MCF 10A (cell line): Measurements from ENCODE around the gene CTSZ. TPM values are rescaled to one million over a fixed set of nuclear protein-coding genes. Genes with fewer than 3 reads are reported as not detected.

Source experiments
- BruUV-seq: library from RNA; stranded (reverse); fragments of 400-500 nt; replicated peaks from 2 replicates; lab custom pipeline; 2021; lab: Mats Ljungman, UMichigan
- CTCF ChIA-PET: fragments of 300-600 bp; sonication (Branson Sonifier 250); formaldehyde crosslinking; extraction: SDS; loops from one replicate; lab custom pipeline; 2021; ENCODE audit warnings: antibody characterized with exemption, inconsistent platforms; lab: Yijun Ruan, JAX
- POLR2A ChIA-PET: fragments of 300-600, 350-650 bp; sonication (Branson Sonifier 250); formaldehyde crosslinking; extraction: SDS; loops from one replicate; lab custom pipeline; 2020; ENCODE audit warnings: antibody characterized with exemption, inconsistent platforms; lab: Yijun Ruan, JAX
- DNase-seq: peaks from one replicate; pipeline ENCODE4 v3.0.0-alpha.2; 2018; ENCODE audit not compliant: unreplicated experiment
- H3K27ac Mint-ChIP-seq: one replicate; pipeline ENCODE4 v1.8.0; 2022; ENCODE audit warnings: mild to moderate bottlenecking, low read depth, mixed read lengths; ENCODE audit not compliant: unreplicated experiment
- H3K27me3 Mint-ChIP-seq: one replicate; pipeline ENCODE4 v1.8.0; 2022; ENCODE audit warnings: mixed read lengths; ENCODE audit not compliant: insufficient read depth, unreplicated experiment
- H3K36me3 Mint-ChIP-seq: one replicate; pipeline ENCODE4 v1.8.0; 2022; ENCODE audit warnings: mild to moderate bottlenecking, moderate library complexity, mixed read lengths; ENCODE audit not compliant: insufficient read depth, unreplicated experiment
- H3K4me1 Mint-ChIP-seq: one replicate; pipeline ENCODE4 v1.8.0; 2022; ENCODE audit warnings: mixed read lengths; ENCODE audit not compliant: insufficient read depth, unreplicated experiment
- H3K4me3 Mint-ChIP-seq: one replicate; pipeline ENCODE4 v1.8.0; 2022; ENCODE audit warnings: mild to moderate bottlenecking, moderate library complexity, mixed read lengths; ENCODE audit not compliant: unreplicated experiment
- H3K9me3 Mint-ChIP-seq: one replicate; pipeline ENCODE4 v1.8.0; 2022; ENCODE audit warnings: mixed read lengths; ENCODE audit not compliant: unreplicated experiment
- CTCF ChIP-seq: fragments of 200-600 bp; IDR thresholded peaks from one replicate; pipeline ENCODE4 v1.8.0; 2022; ENCODE audit warnings: antibody characterized with exemption, mild to moderate bottlenecking; ENCODE audit not compliant: unreplicated experiment
- intact Hi-C: fragments of 100-400 bp; cut with micrococcal nuclease; formaldehyde crosslinking; loops from 2 replicates; pipeline ENCODE4 v1.14.1; 2022
- total RNA-seq: library from RNA; stranded (reverse); gene quantifications from 2 replicates; pipeline ENCODE4 v1.2.3, GENCODE V29; 2022

Gene CTSZ
- total RNA-seq, 1 experiment from 2014 or later: 96.6 TPM

DNA sequence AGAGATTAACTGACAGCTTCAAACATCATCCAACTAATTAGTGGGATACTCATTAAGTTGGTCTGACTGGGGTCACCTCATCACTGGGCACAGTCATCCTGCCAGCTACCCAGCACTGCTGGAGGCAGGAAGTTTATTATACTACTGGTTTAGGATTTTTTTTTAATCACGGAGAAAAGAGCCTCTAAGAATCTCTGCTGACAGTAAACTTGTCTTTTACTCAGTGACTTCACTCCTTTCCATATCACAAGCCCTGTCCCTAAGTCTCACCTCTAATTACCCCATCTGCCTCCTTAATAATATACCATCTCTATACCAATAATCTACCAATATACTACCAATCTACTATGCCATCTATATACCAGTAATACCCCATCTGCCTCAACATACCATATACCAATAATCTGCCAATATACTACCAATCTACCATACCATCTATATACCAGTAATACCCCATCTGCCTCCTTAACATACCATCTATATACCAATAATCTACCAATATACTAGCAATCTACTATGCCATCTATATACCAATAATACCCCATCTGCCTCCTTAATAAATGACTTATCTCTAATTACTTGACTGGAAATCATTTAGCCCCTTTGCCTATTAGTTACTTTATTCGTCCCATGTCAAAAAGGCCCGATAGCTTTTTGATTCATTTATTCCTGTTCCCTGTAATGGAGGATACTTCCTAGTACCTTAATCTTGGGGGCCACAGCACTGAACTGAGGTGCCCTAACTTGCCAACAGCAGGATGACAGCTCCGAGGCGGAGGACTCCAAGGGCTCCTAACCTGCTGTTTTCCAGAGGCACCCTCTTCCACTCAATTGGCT lies 20.1 kb upstream of the CTSZ start:
- H3K36me3 Mint-ChIP-seq: peaks cover 94% of the 10 kb centered on the region
- ChIA-PET CTCF (no interaction called here), POLR2A (interaction anchor here (0.6 to 0.9 kb wide), 4 partner anchors 9 to 375 kb away, joined by 3 to 5 read pairs (median 4); no protein-coding TSS in a partner anchor)
- intact Hi-C loops: no loop called here
- BruUV-seq: no TSS peak
- H3K27me3 Mint-ChIP-seq: no peaks in the 10 kb centered on the region
- H3K9me3 Mint-ChIP-seq: no peaks in the 10 kb centered on the region
- H3K4me1 Mint-ChIP-seq: peaks cover 41% of the 10 kb centered on the region
- no peak overlapping the region for H3K4me3 Mint-ChIP-seq
- TF ChIP-seq CTCF: no peak
- H3K27ac Mint-ChIP-seq: no peak overlapping the region
- DNase-seq: no peak

DNA sequence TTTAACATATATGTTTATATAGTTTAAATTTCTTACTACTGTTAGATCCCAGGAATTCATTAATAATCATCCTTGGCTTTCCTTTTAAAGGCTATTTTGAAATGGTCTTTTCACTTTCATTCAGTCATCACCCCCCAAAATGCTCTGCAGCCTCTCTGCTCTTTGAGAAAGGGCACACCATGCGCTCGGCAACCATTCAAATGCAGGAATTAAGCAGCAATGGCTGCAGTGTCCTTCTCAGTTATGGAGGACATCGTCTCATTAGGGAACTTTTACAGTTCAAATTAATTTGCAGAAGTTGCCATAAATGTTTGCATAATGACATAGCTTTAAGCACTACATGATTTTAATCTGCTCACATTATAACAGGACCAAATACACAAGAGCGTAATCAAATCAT lies 18.5 kb upstream of the CTSZ start:
- ChIA-PET POLR2A (interaction anchor here (0.7 to 1.0 kb wide), 2 partner anchors 15 to 37 kb away, joined by 3 to 4 read pairs; no protein-coding TSS in a partner anchor), CTCF (no interaction called here)
- no peak overlapping the region for H3K27ac Mint-ChIP-seq
- H3K4me1 Mint-ChIP-seq: peaks cover 45% of the 10 kb centered on the region
- no peak for DNase-seq
- H3K4me3 Mint-ChIP-seq: no peak overlapping the region
- BruUV-seq: no TSS peak
- TF ChIP-seq CTCF: no peak
- H3K36me3 Mint-ChIP-seq: peaks cover 82% of the 10 kb centered on the region
- intact Hi-C loops: no loop called here
- no peaks in the 10 kb centered on the region for H3K27me3 Mint-ChIP-seq
- H3K9me3 Mint-ChIP-seq: no peaks in the 10 kb centered on the region

DNA sequence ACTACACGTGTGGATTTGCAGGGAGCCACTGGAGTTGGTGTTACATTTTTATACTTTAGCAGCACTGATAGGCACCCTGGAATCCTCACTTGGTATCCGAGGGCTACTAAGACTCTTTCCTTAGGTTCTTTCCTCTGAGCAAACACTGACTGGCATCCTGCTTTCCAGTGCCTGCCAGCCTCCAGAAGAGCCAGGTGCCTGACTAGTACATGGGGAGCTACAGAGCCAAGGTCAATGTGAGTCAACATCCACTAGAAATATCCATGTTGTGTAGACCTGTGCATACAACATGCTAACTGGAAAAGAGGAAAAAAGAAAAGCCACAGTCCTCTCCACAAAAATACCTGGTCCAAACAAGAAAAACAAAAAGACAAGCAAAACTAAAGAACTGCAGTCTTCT lies 18.0 kb upstream of the CTSZ start:
- H3K36me3 Mint-ChIP-seq: peaks cover 78% of the 10 kb centered on the region
- no peak for DNase-seq
- intact Hi-C loops: no loop called here
- peaks cover 42% of the 10 kb centered on the region for H3K4me1 Mint-ChIP-seq
- ChIA-PET CTCF (interaction anchor here (0.9 kb wide), 1 partner anchor 24 kb away, joined by 3 read pairs; no protein-coding TSS in a partner anchor), POLR2A (interaction anchor here (0.7 to 1.0 kb wide), 4 partner anchors 15 to 431 kb away, joined by 3 to 4 read pairs (median 3); no protein-coding TSS in a partner anchor)
- H3K4me3 Mint-ChIP-seq: no peak overlapping the region
- no TSS peak for BruUV-seq
- TF ChIP-seq CTCF: no peak
- H3K27ac Mint-ChIP-seq: no peak overlapping the region
- no peaks in the 10 kb centered on the region for H3K9me3 Mint-ChIP-seq
- H3K27me3 Mint-ChIP-seq: no peaks in the 10 kb centered on the region

DNA sequence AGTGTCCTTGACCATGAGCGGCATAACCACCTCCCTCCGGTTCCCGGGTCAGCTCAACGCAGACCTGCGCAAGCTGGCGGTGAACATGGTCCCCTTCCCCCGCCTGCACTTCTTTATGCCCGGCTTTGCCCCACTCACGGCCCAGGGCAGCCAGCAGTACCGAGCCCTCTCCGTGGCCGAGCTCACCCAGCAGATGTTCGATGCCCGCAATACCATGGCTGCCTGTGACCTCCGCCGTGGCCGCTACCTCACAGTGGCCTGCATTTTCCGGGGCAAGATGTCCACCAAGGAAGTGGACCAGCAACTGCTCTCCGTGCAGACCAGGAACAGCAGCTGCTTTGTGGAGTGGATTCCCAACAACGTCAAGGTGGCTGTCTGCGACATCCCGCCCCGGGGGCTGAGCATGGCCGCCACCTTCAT lies 17.1 kb upstream of the CTSZ start:
- Mint-ChIP-seq H3K27me3 (no peaks in the 10 kb centered on the region), H3K36me3 (peaks cover 68% of the 10 kb centered on the region), H3K4me3 (no peak overlapping the region), H3K9me3 (no peaks in the 10 kb centered on the region), H3K4me1 (peaks cover 35% of the 10 kb centered on the region), H3K27ac (no peak overlapping the region)
- no peak for TF ChIP-seq CTCF
- DNase-seq: no peak
- ChIA-PET CTCF (interaction anchor here (0.9 to 1.1 kb wide), 2 partner anchors 25 to 171 kb away, joined by 3 read pairs; no protein-coding TSS in a partner anchor), POLR2A (interaction anchor here (0.8 to 1.0 kb wide), 2 partner anchors 365 to 432 kb away, joined by 3 read pairs; no protein-coding TSS in a partner anchor)
- intact Hi-C loops: no loop called here
- BruUV-seq: no TSS peak
